Putamen (tissue), 1 donor: ENCODE data around the gene RPS4Y1.
A peak's percentile ranks its signal among the peaks of the same experiment; 100 is the strongest.
"Not testable (repeated sequence)": the region's sequence is repeated elsewhere in the genome, so short reads cannot be mapped to it uniquely, and the experiment has no call there.

Experiments used
- DNase-seq: peaks from one replicate; pipeline ENCODE4 v3.0.0-alpha.2; 2016; ENCODE audit warnings: low spot score

RPS4Y1 gene

DNA sequence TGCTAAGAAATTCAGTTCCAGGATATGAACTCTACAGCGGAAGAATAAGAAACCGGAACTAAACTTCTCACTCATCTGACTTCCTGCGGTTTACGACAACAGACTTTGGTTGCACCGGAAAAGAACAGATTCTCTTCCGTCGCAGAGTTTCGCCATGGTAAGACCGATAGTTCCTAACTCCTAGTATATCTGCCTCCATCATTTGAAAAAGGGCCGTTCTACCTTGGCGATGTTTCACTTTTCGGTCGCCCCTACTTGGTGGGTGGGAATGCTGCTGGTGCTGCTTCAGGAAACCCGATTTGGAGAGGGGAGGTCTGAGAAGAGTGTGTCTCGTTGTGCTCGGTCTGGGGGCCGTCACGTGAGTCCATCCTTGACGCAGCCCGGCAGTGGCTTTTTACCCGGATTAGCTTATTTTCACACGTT, at the start of gene RPS4Y1:
Gene RPS4Y1, plus strand, starts transcription at position 132 of the 423 bp plus-strand sequence. Its CDS starts 23 bp downstream, at position 155.
- peak; percentile 75 for DNase-seq

DNA sequence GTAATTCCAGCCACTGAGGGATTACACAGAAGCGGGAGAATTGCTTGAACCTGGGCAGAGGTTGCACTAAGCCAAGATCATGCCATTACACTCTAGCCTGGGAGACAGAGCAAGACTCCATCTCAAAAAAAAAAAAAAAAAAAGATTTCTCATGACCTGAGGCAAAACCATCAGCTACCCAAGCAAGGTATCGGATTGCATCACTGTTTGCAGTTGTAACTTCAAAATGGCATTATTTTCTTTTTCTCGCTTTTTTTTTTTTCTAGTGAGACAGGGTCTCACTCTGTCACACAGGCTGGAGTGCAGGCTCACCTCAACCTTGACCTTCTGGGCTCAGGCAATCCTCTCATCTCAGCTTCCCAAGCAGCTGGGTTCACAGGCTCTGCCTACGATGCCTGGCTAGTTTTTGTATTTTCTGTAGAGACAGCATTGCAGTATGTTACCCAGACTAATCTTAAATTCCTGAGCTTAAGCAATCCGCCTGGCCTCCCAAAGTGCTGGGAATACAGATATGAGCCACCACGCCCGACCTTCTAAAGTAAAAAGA, 44.4 kb upstream of the RPS4Y1 start:
- DNase-seq: no peak

DNA sequence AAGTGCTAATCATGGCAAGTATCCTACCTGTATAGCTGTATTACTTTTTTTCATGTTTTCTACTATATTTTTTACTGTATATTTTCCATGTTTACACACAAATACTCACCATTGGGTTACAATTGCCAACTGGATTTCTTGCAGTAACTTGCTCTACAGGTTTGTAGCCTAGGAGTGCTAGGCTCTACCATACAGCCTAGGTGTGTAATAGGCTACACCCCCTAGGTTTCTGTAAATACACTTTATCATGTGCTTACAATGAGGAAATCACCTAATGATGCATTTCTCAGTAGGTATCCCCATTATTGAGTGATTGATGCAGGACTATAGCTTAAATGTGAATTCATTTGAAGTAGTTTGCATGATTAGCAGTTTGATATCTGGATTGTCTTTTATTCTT, 43.4 kb upstream of the RPS4Y1 start:
- no peak for DNase-seq

DNA sequence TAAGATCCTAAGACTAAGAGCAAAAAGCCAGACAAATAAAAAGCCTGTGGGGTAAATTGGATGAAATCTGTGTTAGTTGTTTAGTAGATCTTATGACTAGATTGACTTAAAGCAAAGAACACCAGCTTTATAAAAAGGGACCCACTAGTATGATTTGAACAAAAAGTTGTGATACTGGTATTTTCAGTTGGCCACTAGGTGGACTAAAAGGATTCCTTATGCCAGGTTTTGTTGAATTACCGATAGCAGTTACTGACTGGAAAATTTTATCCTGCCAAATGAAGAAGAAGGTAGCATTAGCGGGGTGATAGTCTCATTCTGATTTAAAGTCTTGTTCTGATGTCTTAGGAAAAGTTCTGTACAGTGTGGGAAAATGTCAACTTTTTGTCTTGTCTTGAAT, 41.2 kb upstream of the RPS4Y1 start:
- DNase-seq: no peak

DNA sequence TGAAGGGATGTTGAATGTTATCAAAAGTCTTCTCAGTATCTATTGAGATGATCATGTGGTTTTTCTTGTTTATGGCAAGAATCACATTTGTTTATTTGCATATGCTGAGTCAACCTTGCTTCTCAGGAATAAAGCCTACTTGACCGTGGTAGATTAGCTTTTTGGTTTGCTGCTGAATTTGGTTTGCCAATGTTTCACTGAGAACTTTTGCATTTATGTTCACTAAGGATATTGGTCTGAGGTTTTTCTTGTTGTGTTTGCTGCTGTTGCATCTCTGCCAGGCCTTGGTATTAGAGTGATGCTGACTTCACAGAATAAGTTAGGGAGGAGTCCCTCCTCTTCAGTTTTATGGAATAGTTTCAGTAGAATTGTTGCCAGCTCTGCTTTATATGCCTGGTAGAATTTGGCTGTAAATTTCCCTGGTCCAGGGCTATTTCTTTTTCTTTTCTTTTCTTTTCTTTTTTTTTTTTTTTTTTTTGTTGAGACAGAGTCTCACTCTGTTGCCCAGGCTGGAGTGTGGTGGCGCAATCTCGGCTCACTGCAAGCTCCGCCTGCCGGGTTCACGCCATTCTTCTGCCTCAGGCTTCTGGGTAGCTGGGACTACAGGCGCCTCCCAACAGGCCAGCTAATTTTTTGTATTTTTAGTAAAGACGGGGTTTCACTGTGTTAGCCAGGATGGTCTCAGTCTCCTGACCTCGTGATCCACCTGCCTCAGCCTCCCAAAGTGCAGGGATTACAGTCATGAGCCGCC, 24.1 kb upstream of the RPS4Y1 start:
- DNase-seq: not testable (repeated sequence)

DNA sequence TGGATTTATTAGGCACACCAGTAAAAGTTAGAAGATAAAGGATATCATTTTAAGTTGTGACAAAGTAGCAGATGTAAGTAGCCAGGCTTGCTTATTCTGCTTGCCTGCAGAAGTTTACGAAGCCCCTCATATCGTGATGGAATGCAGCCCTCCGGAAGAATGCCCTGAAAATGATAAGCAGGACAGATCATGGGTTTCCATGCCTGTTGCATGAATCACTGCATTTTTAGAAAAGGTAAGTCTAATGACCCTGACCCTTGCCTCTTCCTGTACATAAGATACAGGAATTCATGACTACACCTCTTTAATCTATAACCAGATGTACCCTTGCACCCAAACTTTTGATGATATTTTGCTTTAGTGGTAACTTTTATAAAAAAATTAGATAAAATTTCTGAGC, 16.9 kb upstream of the RPS4Y1 start:
- no peak for DNase-seq

DNA sequence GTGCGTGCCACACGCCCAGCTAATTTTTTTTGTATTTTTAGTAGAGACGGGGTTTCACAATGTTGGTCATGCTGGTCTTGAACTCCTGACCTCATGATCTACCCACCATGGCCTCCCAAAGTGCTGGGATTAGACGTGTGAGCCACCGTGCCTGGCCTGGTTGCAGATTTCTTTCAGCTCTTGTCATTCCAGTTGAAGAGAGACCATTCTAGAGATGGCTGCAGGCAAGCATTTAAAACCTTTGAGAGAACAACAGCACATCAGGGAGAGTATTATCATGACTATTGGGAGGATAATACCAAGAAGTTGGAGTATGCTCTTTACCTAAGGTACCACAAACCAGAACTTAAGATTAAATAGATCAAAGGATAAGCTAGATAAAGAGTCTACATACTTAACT, 12.9 kb upstream of the RPS4Y1 start:
- no peak for DNase-seq

DNA sequence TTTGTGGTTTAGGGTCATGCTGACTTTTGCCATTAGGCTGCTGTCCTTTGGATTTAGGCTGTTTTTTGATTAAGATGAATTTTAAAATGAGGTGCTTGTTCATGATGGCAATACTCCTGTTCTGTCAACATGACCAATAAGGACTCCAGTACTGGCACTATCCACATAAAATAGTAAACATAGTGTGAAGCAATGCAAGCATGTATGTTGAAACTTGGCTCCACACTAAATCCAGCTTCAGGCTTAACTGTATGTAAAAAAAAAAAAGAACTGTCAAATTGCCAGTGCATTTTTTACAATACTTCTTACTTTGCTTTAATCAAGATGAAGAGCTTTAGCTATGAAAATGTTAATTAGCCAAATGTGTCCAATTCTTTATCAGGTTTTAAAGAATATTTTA, 6.2 kb upstream of the RPS4Y1 start:
- no peak for DNase-seq

DNA sequence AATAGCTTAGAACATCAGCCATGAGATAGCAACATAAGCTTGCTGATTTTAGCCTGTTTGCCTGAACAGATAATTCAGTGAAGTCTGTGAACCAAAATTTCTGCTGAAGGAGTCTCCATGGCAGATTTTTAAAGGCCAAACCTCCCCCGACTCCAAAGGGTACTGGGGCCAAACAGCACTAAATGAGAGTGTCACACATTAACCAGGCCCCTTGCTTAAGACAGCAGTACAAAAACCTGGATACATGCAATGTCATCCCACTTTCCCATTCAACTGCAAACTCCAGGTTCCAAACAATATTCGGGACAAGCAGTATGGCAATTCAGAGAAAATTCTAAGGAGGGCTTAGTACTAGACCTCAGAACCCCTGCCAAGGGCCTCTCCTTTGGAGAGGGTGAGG, 4.3 kb upstream of the RPS4Y1 start:
- no peak for DNase-seq

DNA sequence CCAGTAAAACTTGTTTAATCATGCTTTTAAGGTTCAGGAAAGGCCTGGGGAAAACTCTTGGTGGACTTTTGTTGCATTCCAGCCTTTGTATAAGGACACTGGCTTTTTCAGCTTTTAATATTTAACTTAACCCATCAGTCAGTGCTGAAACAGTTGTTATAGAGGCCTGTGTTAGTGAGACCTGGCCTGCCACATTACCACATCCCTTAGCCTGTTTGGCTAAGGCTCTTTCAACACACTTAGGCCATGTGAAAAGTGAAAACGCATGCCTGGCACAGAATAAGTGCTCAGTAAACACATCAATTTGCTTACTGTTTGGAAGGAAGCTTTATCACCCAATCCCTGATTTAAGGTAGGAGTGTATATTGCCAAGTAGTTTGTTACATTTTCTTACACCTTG, 3.5 kb upstream of the RPS4Y1 start:
- DNase-seq: no peak

DNA sequence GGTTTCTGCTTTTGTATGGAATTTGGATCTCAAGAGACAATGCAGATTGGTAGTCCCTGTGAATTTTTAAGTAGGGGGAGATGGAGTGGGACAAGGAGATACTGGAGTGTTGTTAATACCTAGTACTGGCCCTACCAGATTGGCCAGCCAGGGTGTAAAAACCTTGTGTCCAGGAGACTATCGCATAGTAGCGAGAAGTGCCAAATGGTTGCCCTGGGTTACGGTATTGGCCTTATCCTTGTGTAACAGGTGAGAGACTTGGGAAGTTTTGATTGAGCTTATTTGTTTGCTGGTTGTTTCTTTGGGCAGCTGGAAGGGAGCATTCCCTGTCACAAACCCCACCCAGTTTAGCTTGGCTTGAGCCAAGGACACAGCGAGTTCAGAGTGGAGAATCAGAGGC, 5.4 kb downstream of the RPS4Y1 start:
- DNase-seq: no peak

DNA sequence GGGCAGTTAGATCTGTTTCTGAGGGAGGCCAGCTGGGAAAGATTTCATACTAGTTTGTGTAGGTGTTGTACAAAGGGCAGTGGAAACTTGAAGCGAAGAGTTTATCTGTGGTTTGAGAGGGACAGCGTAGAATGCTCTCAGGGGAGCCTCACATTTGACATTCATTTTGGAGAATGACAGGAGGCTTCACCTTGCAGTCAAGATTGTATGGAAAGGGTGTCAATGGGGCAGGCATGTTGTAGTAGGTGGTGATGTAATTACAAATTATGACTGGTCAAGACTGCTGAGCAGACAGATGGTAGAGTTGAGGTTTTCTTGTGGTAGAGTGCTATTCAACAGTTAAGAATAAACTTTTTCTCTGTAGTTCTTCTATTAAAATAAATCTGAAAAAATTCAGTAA, 7.0 kb downstream of the RPS4Y1 start:
- DNase-seq: no peak

DNA sequence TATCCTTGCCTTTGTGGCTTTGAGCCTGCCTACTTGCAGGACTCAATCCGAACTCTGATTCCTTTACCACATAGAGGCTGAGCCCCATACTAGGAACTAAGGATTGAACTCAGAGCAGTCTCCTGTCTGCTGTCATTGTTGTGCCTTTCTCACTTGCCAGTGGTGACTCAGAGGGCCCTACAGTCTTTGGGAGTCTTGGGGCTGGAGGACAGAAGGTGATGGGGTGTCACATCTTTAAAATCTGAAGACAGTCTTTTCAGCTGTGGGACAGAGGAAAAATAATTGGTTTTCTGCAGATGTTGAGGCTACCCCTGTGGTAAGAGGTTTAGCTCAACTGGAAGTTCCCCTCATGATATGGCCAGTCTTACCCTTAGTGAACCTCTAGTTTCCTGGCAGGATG, 8.0 kb downstream of the RPS4Y1 start:
- DNase-seq: no peak

DNA sequence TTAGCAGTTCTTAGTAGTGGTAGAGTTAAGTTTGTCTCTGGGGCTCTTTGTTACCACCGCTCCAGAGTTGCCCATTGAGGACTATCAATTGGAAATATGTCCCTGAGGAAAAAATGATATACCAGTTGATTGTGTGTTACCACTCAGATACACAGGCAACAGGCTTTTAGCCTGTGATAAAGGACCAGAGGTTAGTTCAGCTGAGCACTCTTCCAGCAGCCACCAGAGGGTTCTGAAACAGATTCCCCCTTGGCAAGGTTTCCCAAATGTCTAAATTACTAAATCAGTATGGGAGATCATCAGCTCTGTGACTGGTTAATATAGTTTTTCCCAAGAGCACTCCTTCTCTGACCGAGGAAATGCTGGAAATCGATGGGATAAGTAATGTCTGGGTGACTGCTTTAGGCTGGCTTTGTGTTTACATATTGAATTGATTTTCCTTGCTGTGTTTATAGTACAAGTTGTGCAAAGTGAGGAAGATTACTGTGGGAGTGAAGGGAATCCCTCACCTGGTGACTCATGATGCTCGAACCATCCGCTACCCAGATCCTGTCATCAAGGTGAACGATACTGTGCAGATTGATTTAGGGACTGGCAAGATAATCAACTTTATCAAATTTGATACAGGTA, 12.9 kb downstream of the RPS4Y1 start:
- no peak for DNase-seq

DNA sequence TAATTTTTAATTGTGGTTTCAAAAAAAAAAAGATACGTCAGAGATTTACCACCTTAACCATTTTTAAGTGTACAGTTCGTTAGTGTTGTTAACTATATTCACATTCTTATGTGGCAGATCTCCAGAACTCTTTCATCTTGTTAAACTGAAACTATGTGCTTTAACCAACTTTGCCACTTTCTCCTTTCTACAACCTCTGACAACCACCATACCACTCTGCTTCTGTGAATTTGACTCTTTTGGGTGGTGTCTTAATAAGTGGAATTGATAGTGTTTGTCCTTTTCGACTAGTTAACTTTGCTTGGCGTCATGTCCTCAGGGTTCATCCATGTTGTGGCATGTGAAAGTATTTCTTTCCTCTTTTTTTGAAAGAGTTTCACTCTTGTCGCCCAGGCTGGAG, 15.7 kb downstream of the RPS4Y1 start:
- no peak for DNase-seq

DNA sequence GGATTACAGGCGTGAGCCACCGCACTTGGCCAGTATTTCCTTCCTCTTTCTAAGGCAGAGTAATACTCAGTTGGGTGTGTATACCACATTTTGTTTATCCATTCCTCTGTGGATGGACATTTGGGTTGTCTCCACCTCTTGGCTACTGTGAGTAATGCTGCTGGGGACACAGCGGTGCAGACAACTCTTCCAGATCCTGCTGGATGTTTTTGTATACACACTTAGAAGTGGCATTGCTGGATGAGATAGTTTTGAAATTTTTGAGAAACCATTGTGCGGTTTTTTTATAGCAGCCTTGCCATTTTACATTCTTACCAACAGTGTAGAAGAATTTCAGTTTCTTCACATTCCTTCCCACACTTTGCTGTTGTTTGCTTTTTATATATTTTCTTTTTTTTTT, 16.3 kb downstream of the RPS4Y1 start:
- no peak for DNase-seq

DNA sequence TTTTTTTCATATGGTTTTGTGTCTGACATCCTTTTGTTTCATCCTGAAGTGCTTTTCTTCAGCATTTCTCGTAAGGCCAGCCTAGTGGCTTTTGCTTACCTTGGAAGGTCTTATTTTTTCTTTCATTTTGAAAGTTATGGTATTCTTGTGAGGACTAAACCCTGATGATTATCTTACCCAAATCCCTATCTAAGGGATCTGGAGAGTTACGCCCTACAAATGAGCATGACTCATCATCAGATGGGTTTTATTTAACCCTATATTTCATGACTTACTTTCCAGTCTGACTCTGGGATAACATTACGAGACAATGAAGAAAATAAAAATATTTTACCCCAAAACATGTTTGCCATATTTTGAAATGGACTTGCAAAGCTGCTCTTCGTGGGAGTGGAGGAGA, 18.4 kb downstream of the RPS4Y1 start:
- no peak for DNase-seq

DNA sequence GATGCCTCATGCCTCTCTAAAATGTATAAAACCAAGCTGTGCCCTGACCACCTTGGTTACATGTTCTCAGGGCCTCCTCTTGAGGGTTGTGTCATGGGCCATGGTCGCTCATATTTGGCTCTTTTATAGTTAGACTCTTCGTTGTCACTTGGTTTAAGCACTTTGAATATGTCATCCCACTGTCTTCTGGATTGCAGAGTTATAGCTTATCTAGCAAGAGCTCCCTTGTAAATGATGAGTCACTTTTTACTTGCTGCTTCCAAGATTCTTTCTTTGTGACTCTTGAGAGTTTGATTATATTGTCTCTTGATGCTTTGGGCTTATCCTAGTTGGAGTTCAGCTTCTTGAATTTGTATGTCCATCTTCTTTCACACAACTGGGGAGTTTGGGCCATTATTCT, 19.1 kb downstream of the RPS4Y1 start:
- DNase-seq: no peak

DNA sequence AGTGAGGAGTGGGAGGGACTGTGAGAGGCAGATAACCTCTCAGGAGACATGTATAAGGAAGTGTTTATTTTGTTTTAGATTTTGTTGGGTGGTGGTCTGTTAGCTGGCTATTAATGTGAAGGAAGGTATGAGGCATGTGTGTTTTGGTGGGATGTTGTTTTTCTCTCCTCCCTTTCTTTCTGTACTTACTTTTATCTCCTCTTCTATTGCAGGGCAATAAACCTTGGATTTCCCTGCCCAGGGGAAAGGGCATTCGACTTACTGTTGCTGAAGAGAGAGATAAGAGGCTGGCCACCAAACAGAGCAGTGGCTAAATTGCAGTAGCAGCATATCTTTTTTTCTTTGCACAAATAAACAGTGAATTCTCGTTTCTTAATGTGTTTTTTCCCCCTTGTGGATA, 25.2 kb downstream of the RPS4Y1 start:
- no peak for DNase-seq

DNA sequence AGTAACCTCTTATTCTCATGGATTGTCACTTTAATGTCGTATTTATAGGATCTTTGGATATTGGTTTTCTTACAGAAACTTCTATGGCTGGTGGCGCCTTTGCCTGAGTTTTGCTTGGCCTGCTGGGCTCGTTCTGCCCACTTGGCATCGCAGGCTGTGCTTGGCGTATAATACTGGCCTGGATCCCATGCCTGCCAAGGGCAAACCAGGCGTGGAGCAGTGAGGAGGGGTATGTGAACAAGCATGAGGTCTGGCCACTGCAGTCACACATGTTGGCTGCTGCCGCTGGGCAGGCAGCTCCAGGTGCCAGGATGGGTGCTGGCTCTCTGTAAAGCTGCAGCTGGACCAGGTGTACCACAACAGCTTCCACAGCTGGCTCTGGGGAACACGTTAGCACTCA, 26.1 kb downstream of the RPS4Y1 start:
- DNase-seq: no peak

DNA sequence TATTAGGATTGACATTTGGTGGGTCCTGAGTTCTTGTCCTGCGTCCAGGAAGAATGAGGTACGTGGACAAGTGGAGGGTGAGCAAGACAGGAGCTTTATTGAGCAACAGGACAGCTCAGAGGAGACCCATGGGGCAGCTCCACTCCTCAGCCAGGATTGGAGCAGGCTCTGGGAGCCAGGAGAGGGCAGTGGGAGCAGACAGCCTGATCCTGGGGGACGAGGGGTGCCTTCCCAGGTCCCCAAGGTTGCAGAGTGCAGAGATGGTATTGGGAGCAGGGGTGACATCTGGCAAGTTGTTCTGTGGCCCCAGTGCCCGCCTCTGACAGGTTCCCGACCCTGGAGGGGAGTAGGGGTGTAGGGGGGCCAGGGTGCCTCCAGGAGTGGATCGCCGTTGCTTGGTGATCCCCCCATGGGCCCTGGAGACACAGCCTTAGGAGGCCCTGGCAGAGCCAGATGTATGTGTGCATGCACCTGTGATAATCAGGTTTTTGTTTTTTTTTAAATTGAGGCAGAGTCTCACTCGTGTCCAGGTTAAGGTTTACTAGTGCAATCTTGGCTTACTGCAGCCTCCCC, 26.7 kb downstream of the RPS4Y1 start:
- no peak for DNase-seq

DNA sequence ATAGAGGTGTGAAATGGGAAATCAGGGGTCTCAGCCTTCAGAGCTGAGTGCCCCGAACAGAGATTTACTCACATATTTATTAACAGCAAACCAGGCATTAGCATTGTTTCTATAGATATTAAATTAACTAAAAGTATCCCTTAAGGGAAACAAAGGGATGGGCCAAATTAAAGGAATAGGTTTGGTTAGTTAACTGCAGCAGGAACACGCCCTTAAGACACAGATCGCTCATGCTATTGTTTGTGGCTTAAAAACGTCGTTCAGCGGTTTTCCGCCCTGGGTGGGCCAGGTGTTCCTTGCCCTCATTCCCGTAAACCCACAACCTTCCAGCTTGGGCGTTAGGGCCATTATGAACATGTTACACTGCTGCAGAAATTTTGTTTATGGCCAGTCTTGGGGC, 30.8 kb downstream of the RPS4Y1 start:
- DNase-seq: not testable (repeated sequence)

DNA sequence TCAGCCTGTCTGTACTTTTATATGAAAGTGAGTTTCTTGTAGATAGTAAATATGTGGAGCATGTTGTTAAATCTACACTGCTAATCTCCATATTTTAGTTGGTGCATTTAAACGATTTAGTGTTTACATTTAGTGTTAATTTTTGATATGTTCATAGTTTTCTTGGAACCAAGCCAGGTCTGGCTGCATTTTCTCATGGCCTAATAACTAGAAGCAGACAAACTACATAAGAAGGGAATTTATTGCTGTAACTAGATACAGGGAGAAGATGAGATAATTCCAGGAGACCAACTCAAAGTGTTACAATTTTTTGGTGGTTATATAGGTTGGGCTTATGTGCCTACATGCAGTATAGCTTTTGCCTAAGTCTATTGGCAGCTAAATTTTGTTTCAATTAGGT, 32.8 kb downstream of the RPS4Y1 start:
- no peak for DNase-seq
